Keratinocyte (primary cell): ENCODE data around the gene EFR3B. TPM values are rescaled to one million over a fixed set of nuclear protein-coding genes. Genes with fewer than 3 reads are reported as not detected.

Experiments used
- DNase-seq: peaks from one replicate; pipeline ENCODE4 v3.0.0-alpha.2; 2011; ENCODE audit warnings: low read depth, missing footprints, low spot score
- FAIRE-seq: peaks from 2 replicates; lab custom pipeline; 2011; peaks lifted over from hg19 to GRCh38; lab: Jason Lieb, UNC
- H2AFZ ChIP-seq: 2 replicates; pipeline ENCODE4 v1.6.0; 2012; ENCODE audit warnings: low read length, control low read depth, inconsistent platforms; ENCODE audit not compliant: control insufficient read depth
- H3K27ac ChIP-seq: 2 replicates; pipeline ENCODE4 v1.5.1; 2011; ENCODE audit warnings: low read length; ENCODE audit not compliant: control insufficient read depth, insufficient read depth
- H3K27me3 ChIP-seq: 3 replicates; pipeline ENCODE4 v1.6.0; 2011; ENCODE audit warnings: low read length; ENCODE audit not compliant: control insufficient read depth, insufficient read depth; ENCODE audit errors: extremely low read depth
- H3K36me3 ChIP-seq, 2 experiments: 2 replicates in 1 of 2; 3 replicates in 1 of 2; pipeline ENCODE4 v1.5.1; 2011; ENCODE audit warnings: low read length in 2 of 2, mild to moderate bottlenecking in 1 of 2; ENCODE audit not compliant: control insufficient read depth in 2 of 2, insufficient read depth in 2 of 2; ENCODE audit errors: extremely low read depth in 1 of 2
- H3K4me1 ChIP-seq: 3 replicates; pipeline ENCODE4 v1.5.1; 2011; ENCODE audit warnings: low read length; ENCODE audit not compliant: control insufficient read depth, insufficient read depth; ENCODE audit errors: extremely low read depth
- H3K4me2 ChIP-seq: 3 replicates; pipeline ENCODE4 v1.6.0; 2011; ENCODE audit warnings: low read depth, low read length; ENCODE audit not compliant: control insufficient read depth, insufficient read depth; ENCODE audit errors: extremely low read depth
- H3K4me3 ChIP-seq, 3 experiments: fragments of 200-600 bp in 1 of 3; sonication (generic) in 1 of 3; 2 replicates in 2 of 3; 3 replicates in 1 of 3; pipeline ENCODE4 v1.5.1; 2011 to 2016; ENCODE audit warnings: low read length in 3 of 3, mild to moderate bottlenecking in 3 of 3, control low read depth in 2 of 3, inconsistent platforms in 1 of 3, low read depth in 1 of 3, mixed read lengths in 1 of 3, mixed run types in 1 of 3, moderate library complexity in 1 of 3; ENCODE audit not compliant: control insufficient read depth in 2 of 3, insufficient read depth in 2 of 3; ENCODE audit errors: extremely low read depth in 1 of 3
- H3K79me2 ChIP-seq: 2 replicates; pipeline ENCODE4 v1.6.0; 2012; ENCODE audit warnings: low read length; ENCODE audit not compliant: control insufficient read depth, insufficient read depth
- H3K9ac ChIP-seq: 3 replicates; pipeline ENCODE4 v1.6.0; 2011; ENCODE audit warnings: low read length; ENCODE audit not compliant: control insufficient read depth, insufficient read depth; ENCODE audit errors: extremely low read depth
- H3K9me1 ChIP-seq: 3 replicates; pipeline ENCODE4 v1.6.0; 2011; ENCODE audit warnings: low read length; ENCODE audit not compliant: control insufficient read depth, insufficient read depth; ENCODE audit errors: extremely low read depth
- H3K9me3 ChIP-seq: 2 replicates; pipeline ENCODE4 v1.5.1; 2012; ENCODE audit warnings: low read depth, low read length; ENCODE audit not compliant: control insufficient read depth
- H4K20me1 ChIP-seq: 3 replicates; pipeline ENCODE4 v1.6.0; 2011; ENCODE audit warnings: low read length; ENCODE audit not compliant: control insufficient read depth, insufficient read depth; ENCODE audit errors: extremely low read depth
- CTCF ChIP-seq, 3 experiments: IDR thresholded peaks in 1 of 3; conservative IDR thresholded peaks in 1 of 3; optimal IDR thresholded peaks in 1 of 3; 2 replicates in 2 of 3; 3 replicates in 1 of 3; pipeline versions ENCODE3 to v1.5.1; 2011; ENCODE audit warnings: low read length in 3 of 3, mild to moderate bottlenecking in 3 of 3, moderate library complexity in 2 of 3, control low read depth in 1 of 3, inconsistent platforms in 1 of 3; ENCODE audit not compliant: insufficient read depth in 2 of 3; ENCODE audit errors: extremely low read depth in 1 of 3
- EZH2 ChIP-seq: IDR thresholded peaks from one replicate; pipeline ENCODE4 v1.6.1; 2012; ENCODE audit warnings: inconsistent platforms, mild to moderate bottlenecking, low read length, moderate library complexity
- dilution Hi-C: fragments of 300-500 bp; cut with MboI; formaldehyde crosslinking; loops from one replicate; pipeline ENCODE4 v1.7.0; 2020; ENCODE audit warnings: low sequenced_read_pairs; ENCODE audit not compliant: extremely low pct_ligation_motif_present
- polyA plus RNA-seq, 5 experiments: library from polyadenylated mRNA; depleted of rRNA in 3 of 5; stranded (reverse) in 3 of 5; stranded (forward) in 1 of 5; unstranded in 1 of 5; fragments of >200 nt; gene quantifications; 1 replicate in 1 of 5; 2 replicates in 3 of 5; 3 replicates in 1 of 5; pipeline versions ENCODE4 v1.2.1 to v1.2.3, GENCODE V29; 2011 to 2012; ENCODE audit warnings: missing spikeins in 2 of 5, low read depth in 1 of 5, low replicate concordance in 1 of 5

Gene EFR3B
- polyA plus RNA-seq, 1 donor (not counting 4 experiments of a cell fraction or from before 2014, with no cell fraction given), result 0.09 TPM

GRCh38 chr2:25044011-25044410 lies 2.1 kb downstream of the EFR3B start:
- DNase-seq (no peak), FAIRE-seq (no peak)
- Histone ChIP-seq H3K79me2 (no peaks in the 10 kb centered on the region), H3K4me1 (peaks cover 14% of the 10 kb centered on the region), H4K20me1 (peaks cover 6% of the 10 kb centered on the region), H3K9ac (no peak overlapping the region), H3K27me3 (peaks cover 60% of the 10 kb centered on the region), H2AFZ (no peak overlapping the region), H3K9me3 (no peaks in the 10 kb centered on the region), H3K4me2 (no peak overlapping the region), H3K36me3 (no peaks in the 10 kb centered on the region), H3K9me1 (no peaks in the 10 kb centered on the region), H3K4me3 (no peak overlapping the region), H3K27ac (no peak overlapping the region)
- dilution Hi-C loops, result no loop called here
- no peak for TF ChIP-seq EZH2

- peaks cover 56% of the 10 kb centered on the region for H3K27me3 ChIP-seq
- peaks cover 6% of the 10 kb centered on the region for H4K20me1 ChIP-seq
- H3K9me1 ChIP-seq, result no peaks in the 10 kb centered on the region
- no peak overlapping the region for H3K4me2 ChIP-seq
- no peaks in the 10 kb centered on the region for H3K36me3 ChIP-seq
- dilution Hi-C loops, result no loop called here
- peaks cover 14% of the 10 kb centered on the region for H3K4me1 ChIP-seq
- DNase-seq (no peak), FAIRE-seq (no peak)
- TF ChIP-seq CTCF (optimal IDR thresholded peaks at IDR 0.05 in 1 of 3, IDR thresholded peaks at IDR 0.05 in 1 of 3, conservative IDR thresholded peaks at IDR 0.05 in 1 of 3; ENCODE audit: extremely low read depth in 1 of 3, insufficient read depth in 2 of 3, low read length in 3 of 3) (no peak), EZH2 (no peak)
- H2AFZ ChIP-seq, result no peak overlapping the region
- H3K4me3 ChIP-seq, result no peak overlapping the region
- no peaks in the 10 kb centered on the region for H3K9me3 ChIP-seq
- no peaks in the 10 kb centered on the region for H3K79me2 ChIP-seq
- no peak overlapping the region for H3K27ac ChIP-seq
- no peak overlapping the region for H3K9ac ChIP-seq
Measured at GRCh38 chr2:25044990-25045389, 3.1 kb downstream of the EFR3B start.

GRCh38 chr2:25049422-25049821 lies 7.5 kb downstream of the EFR3B start:
- no peaks in the 10 kb centered on the region for H3K4me1 ChIP-seq
- H3K4me3 ChIP-seq, result no peak overlapping the region
- H4K20me1 ChIP-seq, result no peaks in the 10 kb centered on the region
- FAIRE-seq, result no peak
- H3K9me1 ChIP-seq, result no peaks in the 10 kb centered on the region
- dilution Hi-C loops, result no loop called here
- no peak overlapping the region for H3K4me2 ChIP-seq
- TF ChIP-seq CTCF (optimal IDR thresholded peaks at IDR 0.05 in 1 of 3, IDR thresholded peaks at IDR 0.05 in 1 of 3, conservative IDR thresholded peaks at IDR 0.05 in 1 of 3; ENCODE audit: extremely low read depth in 1 of 3, insufficient read depth in 2 of 3, low read length in 3 of 3) (no peak), EZH2 (no peak)
- no peak overlapping the region for H3K9ac ChIP-seq
- DNase-seq, result no peak
- H3K27ac ChIP-seq, result no peak overlapping the region
- no peak overlapping the region for H2AFZ ChIP-seq
- no peaks in the 10 kb centered on the region for H3K36me3 ChIP-seq
- H3K9me3 ChIP-seq, result no peaks in the 10 kb centered on the region
- H3K27me3 ChIP-seq, result peaks cover 29% of the 10 kb centered on the region
- no peaks in the 10 kb centered on the region for H3K79me2 ChIP-seq
